SK-N-SH treated with all-trans-retinoic acid at 6 μM for 48 hours (cell line): ENCODE measurements around the gene ZNF318.

Source experiments
- ARNTL ChIP-seq: fragments of 450-650 bp; formaldehyde crosslinking; IDR thresholded peaks from 2 replicates; pipeline ENCODE4 v1.5.0; 2020; ENCODE audit warnings: low read depth, mild to moderate bottlenecking, moderate library complexity, borderline replicate concordance
- CSRNP3 ChIP-seq: fragments of 250-450 bp; sonication (Bioruptor Pico); IDR thresholded peaks from 2 replicates; pipeline ENCODE4 v1.5.1; 2021; ENCODE audit warnings: mild to moderate bottlenecking, moderate library complexity
- GLIS3 ChIP-seq: fragments of 250-450 bp; sonication (Bioruptor Pico); IDR thresholded peaks from 2 replicates; pipeline ENCODE4 v1.5.0; 2020; ENCODE audit warnings: mild to moderate bottlenecking, moderate library complexity
- ISL1 ChIP-seq: fragments of 250-450 bp; sonication (Bioruptor Pico); IDR thresholded peaks from 2 replicates; pipeline ENCODE4 v2.1.2; 2022; ENCODE audit warnings: mild to moderate bottlenecking, moderate library complexity
- PATZ1 ChIP-seq: fragments of 250-450 bp; sonication (Bioruptor Pico); IDR thresholded peaks from 2 replicates; pipeline ENCODE4 v1.8.0; 2020; ENCODE audit warnings: mild to moderate bottlenecking, moderate library complexity, borderline replicate concordance
- POU6F1 ChIP-seq: fragments of 250-450 bp; sonication (Bioruptor Pico); IDR thresholded peaks from 2 replicates; pipeline ENCODE4 v1.8.0; 2021; ENCODE audit warnings: low read depth, mild to moderate bottlenecking, moderate library complexity, borderline replicate concordance
- RARB ChIP-seq: fragments of 250-450 bp; sonication (Bioruptor Pico); IDR thresholded peaks from 2 replicates; pipeline ENCODE4 v1.8.0; 2021; ENCODE audit warnings: mild to moderate bottlenecking, moderate library complexity
- TOX ChIP-seq: fragments of 250-450 bp; sonication (Bioruptor Pico); IDR thresholded peaks from 2 replicates; pipeline ENCODE4 v1.8.0; 2021; ENCODE audit warnings: mild to moderate bottlenecking, moderate library complexity, borderline replicate concordance
- ZC3H10 ChIP-seq: fragments of 250-450 bp; sonication (Bioruptor Pico); IDR thresholded peaks from 2 replicates; pipeline ENCODE4 v1.5.1; 2021; ENCODE audit warnings: mild to moderate bottlenecking, moderate library complexity
- ZFP3 ChIP-seq: fragments of 250-450 bp; sonication (Bioruptor Pico); IDR thresholded peaks from 2 replicates; pipeline ENCODE4 v1.5.0; 2020; ENCODE audit warnings: mild to moderate bottlenecking, moderate library complexity
- ZFP30 ChIP-seq: fragments of 450-650 bp; formaldehyde crosslinking; IDR thresholded peaks from 2 replicates; pipeline ENCODE4 v1.5.0; 2022; ENCODE audit warnings: mild to moderate bottlenecking, moderate library complexity
- ZNF565 ChIP-seq: fragments of 450-650 bp; formaldehyde crosslinking; conservative IDR thresholded peaks from 2 replicates; pipeline ENCODE4 v1.5.0; 2020; ENCODE audit warnings: low read depth, mild to moderate bottlenecking, moderate library complexity
- ZNF70 ChIP-seq: fragments of 450-650 bp; formaldehyde crosslinking; IDR thresholded peaks from 2 replicates; pipeline ENCODE4 v1.5.0; 2020; ENCODE audit warnings: mild to moderate bottlenecking, moderate library complexity

- TF ChIP-seq ZNF565 (CRISPR knock-in tag), result no peak
- no peak for TF ChIP-seq PATZ1 (CRISPR knock-in tag)
- no peak for TF ChIP-seq ARNTL (CRISPR knock-in tag)
- TF ChIP-seq TOX (CRISPR knock-in tag), result no peak
- no peak for TF ChIP-seq ZC3H10
- no peak for TF ChIP-seq ZNF70 (CRISPR knock-in tag)
- TF ChIP-seq CSRNP3, result no peak
- no peak for TF ChIP-seq POU6F1
- no peak for TF ChIP-seq ZFP3 (CRISPR knock-in tag)
- no peak for TF ChIP-seq GLIS3 (CRISPR knock-in tag)
- no peak for TF ChIP-seq RARB (CRISPR knock-in tag)
- no peak for TF ChIP-seq ISL1
- TF ChIP-seq ZFP30 (CRISPR knock-in tag), result no peak
Observed at GRCh38 chr6:43368259-43369160, 937 bp downstream of the ZNF318 start.
